SK-N-SH (cell line): ENCODE measurements around the gene TMEM196.

ENCODE experiments used
- EP300 ChIP-seq, 2 experiments: IDR thresholded peaks; 2 replicates each; pipeline versions ENCODE4 v1.4.0 to v1.6.1; 2012; ENCODE audit warnings: borderline replicate concordance in 1 of 2, low read depth in 1 of 2, low read length in 1 of 2
- EZH2phosphoT487 ChIP-seq: fragments of 200-600 bp; sonication (generic); IDR thresholded peaks from 2 replicates; pipeline ENCODE4 v1.6.1; 2017; ENCODE audit warnings: low read depth, mixed run types, mild to moderate bottlenecking, antibody characterized with exemption, moderate library complexity, borderline replicate concordance
- FOSL2 ChIP-seq: IDR thresholded peaks from 2 replicates; pipeline ENCODE4 v1.4.0; 2012; ENCODE audit warnings: low read depth, mild to moderate bottlenecking, moderate library complexity, borderline replicate concordance
- GABPA ChIP-seq: IDR thresholded peaks from 2 replicates; pipeline ENCODE4 v1.4.0; 2012; ENCODE audit warnings: low read depth, mild to moderate bottlenecking
- GATA2 ChIP-seq: sonication (generic); formaldehyde crosslinking; IDR thresholded peaks from 2 replicates; pipeline ENCODE4 v1.5.0; 2020; ENCODE audit warnings: mild to moderate bottlenecking, missing genetic modification reagents
- MXI1 ChIP-seq: IDR thresholded peaks from 2 replicates; pipeline ENCODE4 v1.6.1; 2012; ENCODE audit warnings: mild to moderate bottlenecking, low read depth, low read length, improper control_type of control experiment
- POLR2AphosphoS5 ChIP-seq: IDR thresholded peaks from 2 replicates; pipeline ENCODE4 v1.6.1; 2012; ENCODE audit warnings: low read depth, low read length
- TAF1 ChIP-seq: IDR thresholded peaks from 2 replicates; pipeline ENCODE4 v1.6.1; 2012; ENCODE audit warnings: low read depth, mild to moderate bottlenecking, low read length, moderate library complexity, borderline replicate concordance
- YY1 ChIP-seq: IDR thresholded peaks from 2 replicates; pipeline ENCODE4 v1.4.0; 2012; ENCODE audit warnings: low read depth, mild to moderate bottlenecking
- TF ChIP-seq, protein P1 (sequence below): fragments of 200-600 bp; sonication (generic); IDR thresholded peaks from 2 replicates; pipeline ENCODE4 v1.6.1; 2017; ENCODE audit warnings: antibody characterized with exemption, mild to moderate bottlenecking, moderate library complexity
- TF ChIP-seq, protein P2 (sequence below): IDR thresholded peaks from 2 replicates; pipeline ENCODE4; 2012
- TF ChIP-seq, protein P3 (sequence below): IDR thresholded peaks from 2 replicates; pipeline ENCODE4 v1.6.1; 2012; ENCODE audit warnings: mild to moderate bottlenecking, low read depth, low read length, moderate library complexity
- TF ChIP-seq, protein P4 (sequence below): IDR thresholded peaks from 2 replicates; pipeline ENCODE4 v1.4.0; 2012; ENCODE audit warnings: low read depth

DNA sequence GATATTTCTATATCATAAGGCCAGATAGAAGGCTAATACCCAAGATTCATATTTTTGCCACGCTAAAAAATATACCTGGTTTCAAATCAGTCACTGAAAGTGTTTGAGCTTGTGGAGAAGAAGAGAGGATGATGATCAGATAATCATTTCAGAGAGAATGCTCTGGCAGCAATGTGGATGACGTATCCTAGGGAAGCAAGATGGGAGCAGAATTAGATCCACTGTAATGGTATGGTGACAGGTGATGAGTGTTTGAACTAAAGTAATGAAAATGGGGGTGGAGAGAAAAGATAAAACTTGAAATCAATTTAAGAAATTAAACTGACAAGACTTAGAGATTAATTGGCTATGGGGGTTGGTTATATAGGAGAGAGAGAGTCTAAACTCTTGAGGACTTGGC is 42.7 kb upstream of the TMEM196 start:
- TF ChIP-seq, protein P1, sequence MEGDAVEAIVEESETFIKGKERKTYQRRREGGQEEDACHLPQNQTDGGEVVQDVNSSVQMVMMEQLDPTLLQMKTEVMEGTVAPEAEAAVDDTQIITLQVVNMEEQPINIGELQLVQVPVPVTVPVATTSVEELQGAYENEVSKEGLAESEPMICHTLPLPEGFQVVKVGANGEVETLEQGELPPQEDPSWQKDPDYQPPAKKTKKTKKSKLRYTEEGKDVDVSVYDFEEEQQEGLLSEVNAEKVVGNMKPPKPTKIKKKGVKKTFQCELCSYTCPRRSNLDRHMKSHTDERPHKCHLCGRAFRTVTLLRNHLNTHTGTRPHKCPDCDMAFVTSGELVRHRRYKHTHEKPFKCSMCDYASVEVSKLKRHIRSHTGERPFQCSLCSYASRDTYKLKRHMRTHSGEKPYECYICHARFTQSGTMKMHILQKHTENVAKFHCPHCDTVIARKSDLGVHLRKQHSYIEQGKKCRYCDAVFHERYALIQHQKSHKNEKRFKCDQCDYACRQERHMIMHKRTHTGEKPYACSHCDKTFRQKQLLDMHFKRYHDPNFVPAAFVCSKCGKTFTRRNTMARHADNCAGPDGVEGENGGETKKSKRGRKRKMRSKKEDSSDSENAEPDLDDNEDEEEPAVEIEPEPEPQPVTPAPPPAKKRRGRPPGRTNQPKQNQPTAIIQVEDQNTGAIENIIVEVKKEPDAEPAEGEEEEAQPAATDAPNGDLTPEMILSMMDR: no peak
- TF ChIP-seq YY1 (no peak), GABPA (no peak), EP300 (IDR thresholded peaks at IDR 0.05; ENCODE audit: borderline replicate concordance in 1 of 2, low read depth in 1 of 2, low read length in 1 of 2) (no peak), POLR2AphosphoS5 (no peak), GATA2 (no peak), EZH2phosphoT487 (no peak), TAF1 (no peak), FOSL2 (no peak), MXI1 (no peak)
- TF ChIP-seq, protein P2, sequence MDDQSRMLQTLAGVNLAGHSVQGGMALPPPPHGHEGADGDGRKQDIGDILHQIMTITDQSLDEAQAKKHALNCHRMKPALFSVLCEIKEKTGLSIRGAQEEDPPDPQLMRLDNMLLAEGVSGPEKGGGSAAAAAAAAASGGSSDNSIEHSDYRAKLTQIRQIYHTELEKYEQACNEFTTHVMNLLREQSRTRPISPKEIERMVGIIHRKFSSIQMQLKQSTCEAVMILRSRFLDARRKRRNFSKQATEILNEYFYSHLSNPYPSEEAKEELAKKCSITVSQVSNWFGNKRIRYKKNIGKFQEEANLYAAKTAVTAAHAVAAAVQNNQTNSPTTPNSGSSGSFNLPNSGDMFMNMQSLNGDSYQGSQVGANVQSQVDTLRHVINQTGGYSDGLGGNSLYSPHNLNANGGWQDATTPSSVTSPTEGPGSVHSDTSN: no peak
- TF ChIP-seq, protein P3, sequence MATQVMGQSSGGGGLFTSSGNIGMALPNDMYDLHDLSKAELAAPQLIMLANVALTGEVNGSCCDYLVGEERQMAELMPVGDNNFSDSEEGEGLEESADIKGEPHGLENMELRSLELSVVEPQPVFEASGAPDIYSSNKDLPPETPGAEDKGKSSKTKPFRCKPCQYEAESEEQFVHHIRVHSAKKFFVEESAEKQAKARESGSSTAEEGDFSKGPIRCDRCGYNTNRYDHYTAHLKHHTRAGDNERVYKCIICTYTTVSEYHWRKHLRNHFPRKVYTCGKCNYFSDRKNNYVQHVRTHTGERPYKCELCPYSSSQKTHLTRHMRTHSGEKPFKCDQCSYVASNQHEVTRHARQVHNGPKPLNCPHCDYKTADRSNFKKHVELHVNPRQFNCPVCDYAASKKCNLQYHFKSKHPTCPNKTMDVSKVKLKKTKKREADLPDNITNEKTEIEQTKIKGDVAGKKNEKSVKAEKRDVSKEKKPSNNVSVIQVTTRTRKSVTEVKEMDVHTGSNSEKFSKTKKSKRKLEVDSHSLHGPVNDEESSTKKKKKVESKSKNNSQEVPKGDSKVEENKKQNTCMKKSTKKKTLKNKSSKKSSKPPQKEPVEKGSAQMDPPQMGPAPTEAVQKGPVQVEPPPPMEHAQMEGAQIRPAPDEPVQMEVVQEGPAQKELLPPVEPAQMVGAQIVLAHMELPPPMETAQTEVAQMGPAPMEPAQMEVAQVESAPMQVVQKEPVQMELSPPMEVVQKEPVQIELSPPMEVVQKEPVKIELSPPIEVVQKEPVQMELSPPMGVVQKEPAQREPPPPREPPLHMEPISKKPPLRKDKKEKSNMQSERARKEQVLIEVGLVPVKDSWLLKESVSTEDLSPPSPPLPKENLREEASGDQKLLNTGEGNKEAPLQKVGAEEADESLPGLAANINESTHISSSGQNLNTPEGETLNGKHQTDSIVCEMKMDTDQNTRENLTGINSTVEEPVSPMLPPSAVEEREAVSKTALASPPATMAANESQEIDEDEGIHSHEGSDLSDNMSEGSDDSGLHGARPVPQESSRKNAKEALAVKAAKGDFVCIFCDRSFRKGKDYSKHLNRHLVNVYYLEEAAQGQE: no peak
- TF ChIP-seq, protein P4, sequence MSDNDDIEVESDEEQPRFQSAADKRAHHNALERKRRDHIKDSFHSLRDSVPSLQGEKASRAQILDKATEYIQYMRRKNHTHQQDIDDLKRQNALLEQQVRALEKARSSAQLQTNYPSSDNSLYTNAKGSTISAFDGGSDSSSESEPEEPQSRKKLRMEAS: no peak
